Measurements from ENCODE around the gene TMEM132E. TPM values are rescaled to one million over a fixed set of nuclear protein-coding genes. Genes with fewer than 3 reads are reported as not detected.
A peak's percentile ranks its signal among the peaks of the same experiment; 100 is the strongest.

Gene TMEM132E
- total RNA-seq, 1 donor from 2014 or later: 0.80 TPM

GRCh38 chr17:34553907-34554306, 25.5 kb upstream of the TMEM132E start:
- Mint-ChIP-seq H3K9me3 (no peaks in the 10 kb centered on the region), H3K4me3 (no peak overlapping the region), H3K27ac (no peak overlapping the region), H3K27me3 (ENCODE audit: low read depth) (peaks cover 51% of the 10 kb centered on the region), H3K4me1 (no peaks in the 10 kb centered on the region), H3K36me3 (no peaks in the 10 kb centered on the region)
- TF ChIP-seq, protein P1, sequence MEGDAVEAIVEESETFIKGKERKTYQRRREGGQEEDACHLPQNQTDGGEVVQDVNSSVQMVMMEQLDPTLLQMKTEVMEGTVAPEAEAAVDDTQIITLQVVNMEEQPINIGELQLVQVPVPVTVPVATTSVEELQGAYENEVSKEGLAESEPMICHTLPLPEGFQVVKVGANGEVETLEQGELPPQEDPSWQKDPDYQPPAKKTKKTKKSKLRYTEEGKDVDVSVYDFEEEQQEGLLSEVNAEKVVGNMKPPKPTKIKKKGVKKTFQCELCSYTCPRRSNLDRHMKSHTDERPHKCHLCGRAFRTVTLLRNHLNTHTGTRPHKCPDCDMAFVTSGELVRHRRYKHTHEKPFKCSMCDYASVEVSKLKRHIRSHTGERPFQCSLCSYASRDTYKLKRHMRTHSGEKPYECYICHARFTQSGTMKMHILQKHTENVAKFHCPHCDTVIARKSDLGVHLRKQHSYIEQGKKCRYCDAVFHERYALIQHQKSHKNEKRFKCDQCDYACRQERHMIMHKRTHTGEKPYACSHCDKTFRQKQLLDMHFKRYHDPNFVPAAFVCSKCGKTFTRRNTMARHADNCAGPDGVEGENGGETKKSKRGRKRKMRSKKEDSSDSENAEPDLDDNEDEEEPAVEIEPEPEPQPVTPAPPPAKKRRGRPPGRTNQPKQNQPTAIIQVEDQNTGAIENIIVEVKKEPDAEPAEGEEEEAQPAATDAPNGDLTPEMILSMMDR (IDR thresholded peaks at IDR 0.05; ENCODE audit: unreplicated experiment): no peak
- DNase-seq (ENCODE audit: low spot score in 2 of 2, unreplicated experiment in 2 of 2): no peak

DNA sequence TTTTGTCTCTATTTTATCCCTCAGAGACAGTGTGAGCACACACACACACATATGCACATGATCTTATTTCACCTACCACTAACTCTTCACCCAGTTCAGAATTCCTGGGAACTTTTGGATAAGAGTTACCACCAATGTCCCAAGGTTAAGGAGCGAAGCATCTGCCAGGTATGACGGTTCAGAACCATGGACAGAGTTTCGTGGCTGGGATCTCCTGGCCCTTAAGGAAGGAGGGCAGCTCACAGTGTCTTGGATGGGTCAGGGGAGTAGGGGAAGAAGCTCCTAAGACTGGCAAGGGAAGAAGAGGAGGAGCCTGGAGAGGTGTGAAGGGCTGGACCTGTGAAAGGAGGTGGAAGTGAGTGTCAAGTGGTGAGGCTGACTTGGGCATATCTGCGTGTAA, 23.0 kb upstream of the TMEM132E start:
- peaks cover 32% of the 10 kb centered on the region for H3K27me3 Mint-ChIP-seq (ENCODE audit: low read depth)
- TF ChIP-seq, protein P1 (IDR thresholded peaks at IDR 0.05; ENCODE audit: unreplicated experiment): no peak
- H3K9me3 Mint-ChIP-seq: no peaks in the 10 kb centered on the region
- H3K4me3 Mint-ChIP-seq: no peak overlapping the region
- H3K4me1 Mint-ChIP-seq: no peaks in the 10 kb centered on the region
- no peak overlapping the region for H3K27ac Mint-ChIP-seq
- DNase-seq (ENCODE audit: low spot score in 2 of 2, unreplicated experiment in 2 of 2): peak in 1 of 2 experiments; percentile 55
- H3K36me3 Mint-ChIP-seq: no peaks in the 10 kb centered on the region

GRCh38 chr17:34556931-34557330, 22.5 kb upstream of the TMEM132E start:
- H3K27me3 Mint-ChIP-seq (ENCODE audit: low read depth): peaks cover 33% of the 10 kb centered on the region
- TF ChIP-seq, protein P1 (IDR thresholded peaks at IDR 0.05; ENCODE audit: unreplicated experiment): no peak

DNA sequence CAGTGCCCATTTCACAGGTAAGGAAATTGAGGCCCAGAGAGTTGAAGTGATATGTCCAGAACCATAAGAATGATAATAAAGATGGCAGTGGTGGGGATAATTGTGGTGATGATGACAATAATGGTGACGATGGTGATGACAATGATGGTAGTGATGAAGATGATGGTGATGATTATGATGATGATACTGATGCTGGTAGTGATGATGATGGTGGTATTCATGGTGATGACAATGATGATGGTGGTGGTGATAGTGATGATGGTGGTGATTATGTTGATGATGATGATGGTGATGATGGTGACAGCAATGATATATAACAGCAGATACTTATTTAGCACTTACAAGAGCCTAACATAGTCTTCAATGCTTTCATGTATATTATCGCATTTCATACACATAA, 18.1 kb upstream of the TMEM132E start:
- no peak overlapping the region for H3K27ac Mint-ChIP-seq
- H3K27me3 Mint-ChIP-seq (ENCODE audit: low read depth): peaks cover 31% of the 10 kb centered on the region
- no peaks in the 10 kb centered on the region for H3K4me1 Mint-ChIP-seq
- no peak for DNase-seq (ENCODE audit: low spot score in 2 of 2, unreplicated experiment in 2 of 2)
- H3K9me3 Mint-ChIP-seq: no peaks in the 10 kb centered on the region
- H3K36me3 Mint-ChIP-seq: no peaks in the 10 kb centered on the region
- no peak overlapping the region for H3K4me3 Mint-ChIP-seq
- TF ChIP-seq, protein P1 (IDR thresholded peaks at IDR 0.05; ENCODE audit: unreplicated experiment): no peak

More at GRCh38 chr17:34556931-34557330, 22.5 kb upstream of the TMEM132E start:
- no peak for DNase-seq (ENCODE audit: low spot score in 2 of 2, unreplicated experiment in 2 of 2)
- Mint-ChIP-seq H3K4me1 (no peaks in the 10 kb centered on the region), H3K27ac (no peak overlapping the region), H3K9me3 (no peaks in the 10 kb centered on the region), H3K36me3 (no peaks in the 10 kb centered on the region), H3K4me3 (no peak overlapping the region)

DNA sequence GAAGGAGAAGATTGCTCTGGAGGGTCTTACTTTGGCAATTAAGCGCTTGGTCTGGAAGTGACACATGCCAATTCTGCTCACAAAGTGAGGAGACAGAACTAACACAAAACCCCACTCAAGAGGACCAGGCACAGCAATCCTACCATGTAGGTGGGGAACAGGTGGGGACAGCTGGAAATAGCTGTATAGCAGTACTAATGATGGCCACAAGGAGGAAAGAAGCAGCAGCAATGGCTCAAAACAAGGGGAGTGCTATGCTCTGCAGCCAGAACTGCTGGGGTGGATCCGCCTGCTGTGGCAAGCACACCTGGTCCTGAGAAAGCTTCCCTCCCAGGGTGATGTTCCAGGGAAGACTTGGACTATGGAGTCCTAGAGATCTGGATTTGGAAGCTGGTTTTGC, 17.0 kb upstream of the TMEM132E start:
- TF ChIP-seq, protein P1 (IDR thresholded peaks at IDR 0.05; ENCODE audit: unreplicated experiment): peak; percentile 66
- Mint-ChIP-seq H3K4me1 (no peaks in the 10 kb centered on the region), H3K4me3 (no peak overlapping the region), H3K36me3 (no peaks in the 10 kb centered on the region), H3K27ac (no peak overlapping the region), H3K27me3 (ENCODE audit: low read depth) (peaks cover 31% of the 10 kb centered on the region), H3K9me3 (no peaks in the 10 kb centered on the region)
- DNase-seq (ENCODE audit: low spot score in 2 of 2, unreplicated experiment in 2 of 2): no peak

DNA sequence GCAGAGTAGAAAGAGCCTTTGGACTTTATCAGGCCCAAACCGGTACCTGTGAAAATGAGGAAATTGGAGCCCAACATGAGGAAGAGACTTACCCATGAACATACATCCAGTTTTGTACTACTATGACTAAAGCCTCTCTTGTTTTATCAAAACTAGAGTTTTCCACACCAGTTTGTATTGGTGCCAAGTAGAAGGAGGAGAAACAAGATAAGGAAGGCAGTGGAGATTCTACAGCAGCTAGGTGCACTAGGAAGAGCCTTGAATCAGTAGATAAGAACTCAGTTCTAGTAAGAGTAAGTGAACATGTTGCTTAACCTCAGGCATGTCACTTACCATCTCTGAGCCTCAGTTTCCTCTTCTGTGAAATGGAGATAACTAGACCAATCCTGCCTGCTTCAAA, 13.7 kb upstream of the TMEM132E start:
- Mint-ChIP-seq H3K9me3 (no peaks in the 10 kb centered on the region), H3K4me3 (no peak overlapping the region), H3K4me1 (peaks cover 5% of the 10 kb centered on the region), H3K27me3 (ENCODE audit: low read depth) (peaks cover 34% of the 10 kb centered on the region), H3K36me3 (no peaks in the 10 kb centered on the region), H3K27ac (no peak overlapping the region)
- TF ChIP-seq, protein P1 (IDR thresholded peaks at IDR 0.05; ENCODE audit: unreplicated experiment): no peak
- no peak for DNase-seq (ENCODE audit: low spot score in 2 of 2, unreplicated experiment in 2 of 2)
